K562 (cell line): Measurements from ENCODE around the gene TBXAS1.
"Not testable (repeated sequence)": the region's sequence is repeated elsewhere in the genome, so short reads cannot be mapped to it uniquely, and the experiment has no call there.

ENCODE experiments used
- CBX2 ChIP-seq: fragments of 200-600 bp; sonication (generic); IDR thresholded peaks from one replicate; pipeline ENCODE4 v1.6.1; 2012; ENCODE audit warnings: mild to moderate bottlenecking, low read length, inconsistent platforms; ENCODE audit not compliant: insufficient read depth, poor library complexity, severe bottlenecking
- E4F1 ChIP-seq: fragments of 250-450 bp; sonication (Bioruptor Pico); IDR thresholded peaks from 2 replicates; pipeline ENCODE4 v1.5.0; 2021; ENCODE audit warnings: mild to moderate bottlenecking, borderline replicate concordance
- RFX5 ChIP-seq: IDR thresholded peaks from 2 replicates; pipeline ENCODE4 v1.6.1; 2011; ENCODE audit warnings: low read depth, mild to moderate bottlenecking, improper control_type of control experiment, low read length
- ZBTB2 ChIP-seq: fragments of 450-650 bp; IDR thresholded peaks from 2 replicates; pipeline ENCODE4 v1.6.1; 2016; ENCODE audit warnings: antibody characterized with exemption
- TF ChIP-seq, protein P1 (sequence below), 3 experiments: IDR thresholded peaks in 2 of 3; conservative IDR thresholded peaks in 1 of 3; 2 replicates each; pipeline ENCODE4 v1.5.1; 2011 to 2012; ENCODE audit warnings: low read length in 3 of 3, mild to moderate bottlenecking in 3 of 3, control low read depth in 2 of 3, improper control_type of control experiment in 1 of 3, inconsistent platforms in 1 of 3, low read depth in 1 of 3, mixed read lengths in 1 of 3, moderate library complexity in 1 of 3; ENCODE audit not compliant: insufficient read depth in 2 of 3

DNA sequence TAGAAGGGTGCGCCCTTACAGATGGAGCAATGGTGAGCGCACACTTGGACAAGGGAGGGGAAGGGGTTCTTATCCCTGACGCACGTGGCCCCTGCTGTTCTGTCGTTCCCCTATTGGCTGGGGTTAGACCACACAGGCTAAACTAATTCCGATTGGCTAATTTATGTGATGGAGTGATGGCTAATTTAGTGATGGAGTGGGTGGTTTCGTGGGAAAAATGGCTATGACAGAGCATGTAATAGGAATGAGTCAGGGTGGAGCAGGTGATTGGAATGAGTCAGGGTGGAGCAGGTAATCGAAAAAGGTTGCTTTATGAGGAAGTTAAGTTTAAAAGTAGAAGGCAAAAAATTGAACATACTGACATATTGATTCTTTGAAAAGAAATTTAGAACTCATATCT lies 100.2 kb downstream of the TBXAS1 start:
- TF ChIP-seq ZBTB2; RFX5; CBX2; E4F1 (CRISPR knock-in tag): not testable (repeated sequence)
- TF ChIP-seq, protein P1, sequence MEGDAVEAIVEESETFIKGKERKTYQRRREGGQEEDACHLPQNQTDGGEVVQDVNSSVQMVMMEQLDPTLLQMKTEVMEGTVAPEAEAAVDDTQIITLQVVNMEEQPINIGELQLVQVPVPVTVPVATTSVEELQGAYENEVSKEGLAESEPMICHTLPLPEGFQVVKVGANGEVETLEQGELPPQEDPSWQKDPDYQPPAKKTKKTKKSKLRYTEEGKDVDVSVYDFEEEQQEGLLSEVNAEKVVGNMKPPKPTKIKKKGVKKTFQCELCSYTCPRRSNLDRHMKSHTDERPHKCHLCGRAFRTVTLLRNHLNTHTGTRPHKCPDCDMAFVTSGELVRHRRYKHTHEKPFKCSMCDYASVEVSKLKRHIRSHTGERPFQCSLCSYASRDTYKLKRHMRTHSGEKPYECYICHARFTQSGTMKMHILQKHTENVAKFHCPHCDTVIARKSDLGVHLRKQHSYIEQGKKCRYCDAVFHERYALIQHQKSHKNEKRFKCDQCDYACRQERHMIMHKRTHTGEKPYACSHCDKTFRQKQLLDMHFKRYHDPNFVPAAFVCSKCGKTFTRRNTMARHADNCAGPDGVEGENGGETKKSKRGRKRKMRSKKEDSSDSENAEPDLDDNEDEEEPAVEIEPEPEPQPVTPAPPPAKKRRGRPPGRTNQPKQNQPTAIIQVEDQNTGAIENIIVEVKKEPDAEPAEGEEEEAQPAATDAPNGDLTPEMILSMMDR (IDR thresholded peaks at IDR 0.05 in 2 of 3, conservative IDR thresholded peaks at IDR 0.05 in 1 of 3; ENCODE audit: insufficient read depth in 2 of 3, low read depth in 1 of 3, low read length in 3 of 3): not testable (repeated sequence)
